Endothelial cell of umbilical vein (primary cell): ENCODE results near the gene SMTNL2. TPM values are rescaled to one million over a fixed set of nuclear protein-coding genes. Genes with fewer than 3 reads are reported as not detected.

ENCODE experiments used
- BruUV-seq: library from RNA; stranded (reverse); fragments of 400-500 nt; replicated peaks from 2 replicates; lab custom pipeline; 2021; lab: Mats Ljungman, UMichigan
- CTCF ChIA-PET: fragments of 300-600, 350-600 bp; sonication (Branson Sonifier 250); formaldehyde crosslinking; loops from one replicate; lab custom pipeline; 2021; ENCODE audit warnings: antibody characterized with exemption, inconsistent platforms; lab: Charles Lee
- POLR2A ChIA-PET: fragments of 300-600, 350-600 bp; sonication (Branson Sonifier 250); formaldehyde crosslinking; loops from one replicate; lab custom pipeline; 2021; ENCODE audit warnings: antibody characterized with exemption, inconsistent platforms; lab: Charles Lee
- DNase-seq: peaks from one replicate; pipeline ENCODE4 v3.0.0-alpha.2; 2011; ENCODE audit warnings: low read depth, low spot score
- FAIRE-seq: peaks from 2 replicates; lab custom pipeline; 2011; peaks lifted over from hg19 to GRCh38; lab: Jason Lieb, UNC
- H2AFZ ChIP-seq: 2 replicates; pipeline ENCODE4 v1.6.0; 2012; ENCODE audit warnings: low read depth, low read length, control low read depth, inconsistent platforms
- H3K27ac ChIP-seq: 2 replicates; pipeline ENCODE4 v1.5.1; 2011; ENCODE audit warnings: low read depth, mild to moderate bottlenecking, control low read depth, low read length, moderate library complexity; ENCODE audit not compliant: insufficient read depth
- H3K27me3 ChIP-seq, 2 experiments: 2 replicates each; pipeline versions ENCODE4 v1.6.0 to v1.6.1; 2011; ENCODE audit warnings: low read length in 2 of 2, mixed read lengths in 1 of 2; ENCODE audit not compliant: control insufficient read depth in 2 of 2, insufficient read depth in 2 of 2
- H3K36me3 ChIP-seq, 2 experiments: 2 replicates in 1 of 2; 3 replicates in 1 of 2; pipeline ENCODE4 v1.5.1; 2011; ENCODE audit warnings: low read length in 2 of 2, mild to moderate bottlenecking in 1 of 2, moderate library complexity in 1 of 2; ENCODE audit not compliant: control insufficient read depth in 2 of 2, insufficient read depth in 2 of 2; ENCODE audit errors: extremely low read depth in 1 of 2
- H3K4me1 ChIP-seq: 3 replicates; pipeline ENCODE4 v1.5.1; 2011; ENCODE audit warnings: mild to moderate bottlenecking, low read length; ENCODE audit not compliant: control insufficient read depth, insufficient read depth; ENCODE audit errors: extremely low read depth
- H3K4me2 ChIP-seq: 2 replicates; pipeline ENCODE4 v1.6.1; 2011; ENCODE audit warnings: low read length, control low read depth, mixed read lengths; ENCODE audit not compliant: insufficient read depth
- H3K4me3 ChIP-seq, 3 experiments: fragments of 200-600 bp in 1 of 3; sonication (generic), shearing (Covaris generic) in 1 of 3; replicated peaks in 1 of 3; 2 replicates each; pipeline ENCODE4 v1.5.1; 2011 to 2016; ENCODE audit warnings: control low read depth in 3 of 3, low read length in 3 of 3, mild to moderate bottlenecking in 2 of 3, inconsistent platforms in 1 of 3, low read depth in 1 of 3, moderate library complexity in 1 of 3; ENCODE audit not compliant: insufficient read depth in 1 of 3
- H3K79me2 ChIP-seq: 2 replicates; pipeline ENCODE4 v1.6.0; 2012; ENCODE audit warnings: low read length, inconsistent platforms; ENCODE audit not compliant: control insufficient read depth, insufficient read depth
- H3K9ac ChIP-seq: replicated peaks from 2 replicates; pipeline ENCODE3; 2011; ENCODE audit warnings: low read length, control low read depth; ENCODE audit not compliant: insufficient read depth; ENCODE audit errors: extremely low read depth
- H3K9me1 ChIP-seq: replicated peaks from 3 replicates; pipeline ENCODE4 v1.6.0; 2011; ENCODE audit warnings: mild to moderate bottlenecking, low read length; ENCODE audit not compliant: control insufficient read depth, insufficient read depth; ENCODE audit errors: extremely low read depth
- H3K9me3 ChIP-seq: replicated peaks from 2 replicates; pipeline ENCODE4 v1.5.1; 2012; ENCODE audit warnings: low read length, inconsistent platforms; ENCODE audit not compliant: control insufficient read depth, insufficient read depth
- H4K20me1 ChIP-seq: replicated peaks from 2 replicates; pipeline ENCODE3; 2011; ENCODE audit warnings: mild to moderate bottlenecking, low read length; ENCODE audit not compliant: control insufficient read depth, insufficient read depth; ENCODE audit errors: extremely low read depth
- EZH2 ChIP-seq: IDR thresholded peaks from 2 replicates; pipeline ENCODE4 v1.6.1; 2012; ENCODE audit warnings: borderline replicate concordance, low read depth, mild to moderate bottlenecking, moderate library complexity, low read length, inconsistent platforms; ENCODE audit not compliant: severe bottlenecking
- FOS ChIP-seq: IDR thresholded peaks from 2 replicates; pipeline ENCODE4 v1.6.1; 2011; ENCODE audit warnings: mild to moderate bottlenecking, low read length, moderate library complexity, borderline replicate concordance; ENCODE audit not compliant: insufficient read depth
- GATA2 ChIP-seq: IDR thresholded peaks from 2 replicates; pipeline ENCODE4 v1.7.0; 2011; ENCODE audit warnings: low read depth, mild to moderate bottlenecking, moderate library complexity, mixed read lengths, low read length; ENCODE audit not compliant: insufficient read length, insufficient read depth
- JUN ChIP-seq: IDR thresholded peaks from 2 replicates; pipeline ENCODE4 v1.6.1; 2011; ENCODE audit warnings: borderline replicate concordance, low read depth; ENCODE audit not compliant: insufficient read length, insufficient read depth
- MYC ChIP-seq: IDR thresholded peaks from one replicate; pipeline ENCODE4 v1.6.1; 2011; ENCODE audit warnings: mild to moderate bottlenecking, low read depth, low read length
- POLR2A ChIP-seq: IDR thresholded peaks from 2 replicates; pipeline ENCODE4 v1.6.1; 2012; ENCODE audit warnings: low read depth, mild to moderate bottlenecking, control low read depth, low read length
- POLR2AphosphoS5 ChIP-seq: IDR thresholded peaks from 2 replicates; pipeline ENCODE4 v1.6.1; 2012; ENCODE audit warnings: low read depth, mild to moderate bottlenecking, control low read depth, low read length, moderate library complexity; ENCODE audit not compliant: insufficient read depth
- dilution Hi-C: fragments of 300-500 bp; cut with MboI; formaldehyde crosslinking; loops from one replicate; pipeline ENCODE4 v1.15.0; 2019; ENCODE audit warnings: low sequenced_read_pairs; ENCODE audit not compliant: extremely low pct_ligation_motif_present
- intact Hi-C: fragments of 100-400 bp; cut with micrococcal nuclease; formaldehyde crosslinking; loops from one replicate; pipeline ENCODE4 v1.10.0; 2022
- polyA plus RNA-seq, 4 experiments: library from polyadenylated mRNA; depleted of rRNA in 3 of 4; stranded (reverse) in 3 of 4; unstranded in 1 of 4; fragments of >200 nt; gene quantifications; 2 replicates each; pipeline versions ENCODE4 v1.2.1 to v1.2.3, GENCODE V29; 2011 to 2012; ENCODE audit warnings: missing spikeins in 1 of 4
- total RNA-seq: library from RNA; stranded (reverse); gene quantifications from 2 replicates; pipeline ENCODE4 v1.2.3, GENCODE V29; 2021
- TF ChIP-seq, protein P1 (sequence below): IDR thresholded peaks from 2 replicates; pipeline ENCODE4 v1.6.1; 2011; ENCODE audit not compliant: insufficient read depth, insufficient read length
- TF ChIP-seq, protein P2 (sequence below), 2 donors: IDR thresholded peaks; 1 replicate in 1 of 2; 2 replicates in 1 of 2; pipeline ENCODE4 v1.5.1; 2011; ENCODE audit warnings: low read length in 2 of 2, mild to moderate bottlenecking in 2 of 2, moderate library complexity in 2 of 2, control low read depth in 1 of 2, inconsistent platforms in 1 of 2, low read depth in 1 of 2; ENCODE audit not compliant: insufficient read depth in 1 of 2; ENCODE audit errors: extremely low read depth in 1 of 2

SMTNL2 gene
- total and polyA plus RNA-seq, 2 donors (not counting 3 experiments of a cell fraction or from before 2014, with no cell fraction given), result not detected

GRCh38 chr17:4537451-4538235 is 46.7 kb upstream of the SMTNL2 start:
- Histone ChIP-seq H3K9me1 (no peaks in the 10 kb centered on the region), H4K20me1 (no peaks in the 10 kb centered on the region), H3K27me3 (no peaks in the 10 kb centered on the region), H3K9ac (no peak overlapping the region), H3K9me3 (no peaks in the 10 kb centered on the region), H3K4me2 (no peak overlapping the region), H3K27ac (peak overlapping the region; percentile 55), H3K4me3 (no peak overlapping the region), H3K4me1 (peaks cover 66% of the 10 kb centered on the region), H3K79me2 (no peaks in the 10 kb centered on the region), H3K36me3 (peaks cover 5 to 37% of the 10 kb centered on the region in 2 experiments), H2AFZ (no peak overlapping the region)
- ChIA-PET CTCF (interaction anchor here (0.7 to 6.7 kb wide), 10 partner anchors 13 to 338 kb away, joined by 3 to 31 read pairs (median 4); partner anchors contain the start of genes MYBBP1A and SPNS2), POLR2A (interaction anchor here (0.8 to 2.4 kb wide), 3 partner anchors 16 to 38 kb away, joined by 3 to 8 read pairs (median 4); partner anchors contain the start of genes MYBBP1A and SPNS2)
- FAIRE-seq (no peak), DNase-seq (no peak)
- intact Hi-C loops, result no loop called here
- TF ChIP-seq, protein P1, sequence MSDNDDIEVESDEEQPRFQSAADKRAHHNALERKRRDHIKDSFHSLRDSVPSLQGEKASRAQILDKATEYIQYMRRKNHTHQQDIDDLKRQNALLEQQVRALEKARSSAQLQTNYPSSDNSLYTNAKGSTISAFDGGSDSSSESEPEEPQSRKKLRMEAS, result no peak
- TF ChIP-seq POLR2AphosphoS5 (no peak), JUN (no peak), GATA2 (no peak), FOS (no peak), MYC (no peak), POLR2A (no peak), EZH2 (no peak)
- TF ChIP-seq, protein P2, sequence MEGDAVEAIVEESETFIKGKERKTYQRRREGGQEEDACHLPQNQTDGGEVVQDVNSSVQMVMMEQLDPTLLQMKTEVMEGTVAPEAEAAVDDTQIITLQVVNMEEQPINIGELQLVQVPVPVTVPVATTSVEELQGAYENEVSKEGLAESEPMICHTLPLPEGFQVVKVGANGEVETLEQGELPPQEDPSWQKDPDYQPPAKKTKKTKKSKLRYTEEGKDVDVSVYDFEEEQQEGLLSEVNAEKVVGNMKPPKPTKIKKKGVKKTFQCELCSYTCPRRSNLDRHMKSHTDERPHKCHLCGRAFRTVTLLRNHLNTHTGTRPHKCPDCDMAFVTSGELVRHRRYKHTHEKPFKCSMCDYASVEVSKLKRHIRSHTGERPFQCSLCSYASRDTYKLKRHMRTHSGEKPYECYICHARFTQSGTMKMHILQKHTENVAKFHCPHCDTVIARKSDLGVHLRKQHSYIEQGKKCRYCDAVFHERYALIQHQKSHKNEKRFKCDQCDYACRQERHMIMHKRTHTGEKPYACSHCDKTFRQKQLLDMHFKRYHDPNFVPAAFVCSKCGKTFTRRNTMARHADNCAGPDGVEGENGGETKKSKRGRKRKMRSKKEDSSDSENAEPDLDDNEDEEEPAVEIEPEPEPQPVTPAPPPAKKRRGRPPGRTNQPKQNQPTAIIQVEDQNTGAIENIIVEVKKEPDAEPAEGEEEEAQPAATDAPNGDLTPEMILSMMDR (IDR thresholded peaks at IDR 0.05; ENCODE audit: extremely low read depth in 1 of 2, insufficient read depth in 1 of 2, low read depth in 1 of 2, low read length in 2 of 2), result no peak
- dilution Hi-C loops, result no loop called here
- TSS peak; percentile 38 for BruUV-seq
